BE2C (cell line): ENCODE results near the gene SPG21.

Experiments used
- DNase-seq: peaks from one replicate; pipeline ENCODE4 v3.0.0-alpha.2; 2020
- H3K27me3 ChIP-seq: fragments of 250-450 bp; sonication (Bioruptor Pico); 2 replicates; pipeline ENCODE4 v1.5.1; 2020; ENCODE audit warnings: mild to moderate bottlenecking
- H3K36me3 ChIP-seq: fragments of 250-450 bp; sonication (Bioruptor Pico); 2 replicates; pipeline ENCODE4 v1.5.1; 2020; ENCODE audit warnings: mild to moderate bottlenecking
- H3K4me1 ChIP-seq: fragments of 250-450 bp; sonication (Bioruptor Pico); 2 replicates; pipeline ENCODE4 v1.5.1; 2020
- H3K4me3 ChIP-seq: 2 replicates; pipeline ENCODE4 v1.5.1; 2011; ENCODE audit warnings: low read depth, low read length
- H3K9me3 ChIP-seq: fragments of 250-450 bp; sonication (Bioruptor Pico); 2 replicates; pipeline ENCODE4 v1.5.1; 2020
- TF ChIP-seq, protein P1 (sequence below): IDR thresholded peaks from 2 replicates; pipeline ENCODE4 v1.5.1; 2012; ENCODE audit warnings: mild to moderate bottlenecking, low read depth, low read length

The SPG21 gene

DNA sequence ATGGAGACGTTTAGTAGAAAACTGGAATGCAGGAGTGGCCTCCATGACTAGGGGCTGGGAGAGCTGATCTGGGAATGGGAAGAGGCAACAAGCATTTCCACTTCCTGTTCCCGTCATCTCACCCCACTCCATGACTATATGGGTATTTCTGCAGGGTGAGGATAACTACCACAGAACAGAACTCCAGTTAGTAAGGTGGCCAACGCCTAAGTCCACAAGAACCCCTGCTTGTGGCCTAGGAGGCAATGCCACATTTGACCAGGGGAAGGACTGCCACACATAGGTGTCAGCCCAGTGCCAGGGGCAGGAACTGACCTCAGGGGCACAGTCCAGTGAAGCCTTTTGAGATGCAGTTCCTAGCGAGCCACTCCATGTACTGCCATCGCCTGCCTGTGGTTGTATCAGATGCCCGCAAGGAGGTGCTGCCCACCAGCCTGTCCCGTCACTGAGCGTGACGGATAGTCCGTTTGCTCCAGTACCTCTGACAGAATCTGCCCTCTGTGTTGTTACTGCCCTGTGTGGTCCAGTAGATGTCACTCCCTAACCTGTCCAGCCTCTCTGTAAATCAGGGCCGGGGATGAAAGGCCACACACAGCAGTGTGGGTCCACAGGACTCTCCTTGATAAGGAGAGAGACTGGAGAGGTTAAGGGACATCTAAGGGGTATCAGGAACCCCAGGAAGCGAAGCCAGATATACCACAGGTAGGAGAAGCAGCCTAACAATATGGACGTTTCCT, 43.3 kb upstream of the SPG21 start:
- Histone ChIP-seq H3K4me1 (peaks cover 4% of the 10 kb centered on the region; the same call in 1 of the 2 replicates), H3K27me3 (no peaks in the 10 kb centered on the region), H3K4me3 (0 out of 2 replicates have a peak overlapping the region, but pooled peaks have one; percentile 14), H3K9me3 (no peaks in the 10 kb centered on the region), H3K36me3 (no peaks in the 10 kb centered on the region)
- TF ChIP-seq, protein P1, sequence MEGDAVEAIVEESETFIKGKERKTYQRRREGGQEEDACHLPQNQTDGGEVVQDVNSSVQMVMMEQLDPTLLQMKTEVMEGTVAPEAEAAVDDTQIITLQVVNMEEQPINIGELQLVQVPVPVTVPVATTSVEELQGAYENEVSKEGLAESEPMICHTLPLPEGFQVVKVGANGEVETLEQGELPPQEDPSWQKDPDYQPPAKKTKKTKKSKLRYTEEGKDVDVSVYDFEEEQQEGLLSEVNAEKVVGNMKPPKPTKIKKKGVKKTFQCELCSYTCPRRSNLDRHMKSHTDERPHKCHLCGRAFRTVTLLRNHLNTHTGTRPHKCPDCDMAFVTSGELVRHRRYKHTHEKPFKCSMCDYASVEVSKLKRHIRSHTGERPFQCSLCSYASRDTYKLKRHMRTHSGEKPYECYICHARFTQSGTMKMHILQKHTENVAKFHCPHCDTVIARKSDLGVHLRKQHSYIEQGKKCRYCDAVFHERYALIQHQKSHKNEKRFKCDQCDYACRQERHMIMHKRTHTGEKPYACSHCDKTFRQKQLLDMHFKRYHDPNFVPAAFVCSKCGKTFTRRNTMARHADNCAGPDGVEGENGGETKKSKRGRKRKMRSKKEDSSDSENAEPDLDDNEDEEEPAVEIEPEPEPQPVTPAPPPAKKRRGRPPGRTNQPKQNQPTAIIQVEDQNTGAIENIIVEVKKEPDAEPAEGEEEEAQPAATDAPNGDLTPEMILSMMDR: peak; percentile 84
- peak; percentile 75 for DNase-seq

DNA sequence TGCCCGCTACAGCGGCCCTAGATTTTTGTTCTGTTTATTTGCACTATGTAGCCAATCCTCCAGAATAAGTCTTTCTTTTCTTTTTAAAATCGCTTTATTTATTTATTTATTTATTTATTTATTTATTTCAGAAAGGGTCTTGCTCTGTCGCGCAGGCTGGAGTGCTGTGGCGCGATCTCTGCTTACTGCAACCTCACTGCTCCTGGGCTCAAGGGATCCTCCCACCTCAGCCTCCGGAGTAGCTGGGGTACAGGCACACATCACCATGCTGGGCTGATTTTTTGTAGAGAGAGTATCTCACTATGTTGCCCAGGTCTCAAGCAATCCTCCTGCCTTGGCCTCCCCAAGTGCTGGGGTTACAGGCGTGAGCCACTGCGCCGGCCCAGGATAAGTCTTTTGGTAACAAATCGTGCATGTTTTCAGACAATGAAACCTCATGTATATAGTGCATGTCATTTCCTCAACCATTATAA, 40.1 kb upstream of the SPG21 start:
- H3K4me3 ChIP-seq: peak overlapping the region; percentile 75; the same call in 1 of the 2 replicates
- H3K27me3 ChIP-seq: no peaks in the 10 kb centered on the region
- H3K36me3 ChIP-seq: peaks cover 9% of the 10 kb centered on the region; the same call in 1 of the 2 replicates
- H3K4me1 ChIP-seq: peaks cover 4% of the 10 kb centered on the region; the same call in 1 of the 2 replicates
- DNase-seq: no peak
- TF ChIP-seq, protein P1: no peak
- H3K9me3 ChIP-seq: no peaks in the 10 kb centered on the region

DNA sequence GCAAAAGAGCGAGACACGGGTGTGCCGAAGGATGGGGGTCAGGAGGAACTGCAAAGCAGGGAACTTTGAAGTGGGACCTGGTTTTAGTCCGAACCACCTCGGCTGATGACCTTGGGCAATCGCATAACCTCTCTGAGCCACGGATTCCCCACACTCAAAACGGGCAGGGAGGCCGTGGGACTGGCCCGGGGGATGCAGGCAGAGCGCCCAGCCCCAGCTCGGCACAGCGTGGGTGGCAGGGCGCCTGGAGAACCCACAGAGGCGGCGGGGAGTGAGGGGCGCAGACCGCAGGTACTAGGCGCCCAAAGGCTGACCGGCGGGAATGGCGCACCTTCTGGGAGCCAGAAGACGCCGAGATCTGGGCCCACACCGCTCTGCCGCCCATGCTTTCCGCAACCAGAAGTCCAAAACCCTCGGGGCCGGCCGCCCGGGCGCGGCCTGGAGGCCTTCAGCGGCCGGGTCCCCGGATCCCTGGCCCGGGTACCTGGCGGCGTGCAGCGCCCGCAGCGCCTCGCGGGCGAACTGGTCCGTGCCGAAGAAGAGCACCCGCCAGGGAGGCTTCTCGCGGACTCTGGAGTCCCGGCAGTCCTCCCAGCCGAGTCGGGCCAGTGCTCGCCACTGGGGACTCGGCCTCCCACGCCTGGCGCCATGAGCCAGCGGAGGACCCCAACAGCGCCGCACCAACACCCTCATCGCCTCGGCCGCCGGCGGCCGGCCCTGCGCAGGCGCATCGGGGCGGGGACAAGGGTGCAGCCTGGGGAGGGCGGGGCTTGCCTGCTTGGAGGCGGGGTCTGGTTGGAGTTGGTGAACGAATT, 39.4 kb upstream of the SPG21 start, which contains the start of gene MTFMT:
Gene MTFMT (minus strand): TSS at position 719 of the 815 bp plus-strand sequence. CDS start 26 bp downstream, at position 693.
- H3K4me3 ChIP-seq: peak within 1 kb of the TSS; percentile 75
- TF ChIP-seq, protein P1: 0 out of 2 replicates have a peak, but pooled peaks have one; percentile 9

DNA sequence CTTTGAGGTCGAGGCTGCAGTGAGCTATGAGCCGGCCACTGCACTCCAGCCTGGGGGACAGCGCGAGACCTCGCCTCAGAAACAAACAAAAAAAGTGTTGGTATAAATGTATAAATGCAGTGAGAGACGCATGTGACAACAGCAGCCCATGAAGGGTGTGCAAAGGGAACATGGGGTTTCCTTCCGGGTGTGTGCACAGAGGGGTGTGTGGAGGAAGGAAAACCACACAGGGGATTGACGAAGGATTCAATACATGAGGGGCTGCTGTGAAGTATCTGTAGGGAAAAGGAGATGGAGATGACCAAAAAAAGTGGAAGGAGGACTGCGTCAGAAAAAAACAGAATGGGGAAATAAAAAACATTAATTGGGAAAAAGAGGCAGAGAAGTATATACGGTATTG, 38.6 kb upstream of the SPG21 start:
- H3K27me3 ChIP-seq: no peaks in the 10 kb centered on the region
- DNase-seq: no peak
- H3K9me3 ChIP-seq: no peaks in the 10 kb centered on the region
- peak overlapping the region; percentile 75 for H3K4me3 ChIP-seq
- peaks cover 2% of the 10 kb centered on the region; the same call in 1 of the 2 replicates for H3K4me1 ChIP-seq
- TF ChIP-seq, protein P1: no peak
- peaks cover 12% of the 10 kb centered on the region; the same call in 1 of the 2 replicates for H3K36me3 ChIP-seq

More for the DNA sequence above, 39.4 kb upstream of the SPG21 start, which contains the start of gene MTFMT:
- peaks cover 9% of the 10 kb centered on the region; the same call in 1 of the 2 replicates for H3K36me3 ChIP-seq
- no peaks in the 10 kb centered on the region for H3K27me3 ChIP-seq
- H3K4me1 ChIP-seq: peaks cover 4% of the 10 kb centered on the region; the same call in 1 of the 2 replicates
- peak; percentile 97 for DNase-seq
- H3K9me3 ChIP-seq: no peaks in the 10 kb centered on the region

DNA sequence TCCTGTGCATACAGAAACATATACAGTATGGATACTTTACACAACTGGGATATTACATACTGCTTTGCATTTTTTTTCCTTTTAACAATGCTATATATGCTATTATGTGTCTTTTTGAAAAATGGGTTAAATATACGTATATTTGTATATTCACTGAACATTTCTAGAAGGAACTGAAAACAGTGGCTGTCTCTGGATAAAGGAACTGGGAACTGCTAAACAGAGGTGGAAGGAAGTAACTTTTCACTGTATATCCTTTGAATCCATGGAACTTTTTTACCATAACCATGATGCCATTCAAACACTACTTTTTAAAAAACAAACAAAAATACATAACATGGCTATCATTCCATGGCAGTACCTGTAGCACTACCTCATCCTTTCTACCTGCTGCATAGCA, 37.9 kb upstream of the SPG21 start:
- no peaks in the 10 kb centered on the region for H3K9me3 ChIP-seq
- no peak for DNase-seq
- H3K27me3 ChIP-seq: no peaks in the 10 kb centered on the region
- H3K4me3 ChIP-seq: no peak overlapping the region
- no peaks in the 10 kb centered on the region for H3K4me1 ChIP-seq
- peaks cover 12% of the 10 kb centered on the region; the same call in 1 of the 2 replicates for H3K36me3 ChIP-seq
- TF ChIP-seq, protein P1: no peak
